ENCODE results near the gene ZNF335. TPM values are rescaled to one million over a fixed set of nuclear protein-coding genes. Genes with fewer than 3 reads are reported as not detected.

ZNF335 gene
- total and polyA plus RNA-seq, 12 donors, result 4.9 to 13.1 (median 7.3) TPM

- ATAC-seq (peak in 5 of 8 donors; percentile 32 to 57 (median 44)), DNase-seq (no peak)
- 9 to 11% methylated on average over 74 of the region's 74 CpGs for WGBS, 2 donors
- peak overlapping the region in 5 of 10 donors; percentile 4 to 42 (median 16) for H3K4me3 ChIP-seq
- intact Hi-C loops (cut with DNase I), result loop anchor here in 1 of 10 donors (10.0 kb wide), 1 partner anchor 334 kb away; no protein-coding TSS in a partner anchor
- no peaks in the 10 kb centered on the region for H3K9me3 ChIP-seq
- H3K27ac ChIP-seq, result peak overlapping the region in 1 of 10 donors; percentile 76
- peaks cover 0 to 80% (median 9%) of the 10 kb centered on the region in 9 donors for H3K4me1 ChIP-seq
- peaks cover 24 to 100% (median 83%) of the 10 kb centered on the region in 7 donors for H3K27me3 ChIP-seq
- H3K36me3 ChIP-seq, result no peaks in the 10 kb centered on the region
- TF ChIP-seq CTCF (IDR thresholded peaks at IDR 0.05), result no peak
Observed at GRCh38 chr20:46010491-46011391, 38.7 kb upstream of the ZNF335 start.

GRCh38 chr20:46009816-46010215 is 37.8 kb upstream of the ZNF335 start:
- intact Hi-C loops (cut with DNase I), result loop anchor here in 2 of 10 donors (5.0 to 10.0 kb wide), 2 partner anchors 335 to 953 kb away; no protein-coding TSS in a partner anchor
- Histone ChIP-seq H3K36me3 (no peaks in the 10 kb centered on the region), H3K9me3 (no peaks in the 10 kb centered on the region), H3K27ac (peak overlapping the region in 1 of 10 donors; percentile 76), H3K4me1 (peaks cover 0 to 88% (median 9%) of the 10 kb centered on the region in 9 donors), H3K27me3 (peaks cover 24 to 100% (median 86%) of the 10 kb centered on the region in 7 donors), H3K4me3 (peak overlapping the region in 1 of 10 donors; percentile 42)
- DNase-seq (no peak), ATAC-seq (no peak)
- 28 to 29% methylated on average over 20 of the region's 20 CpGs for WGBS, 2 donors
- TF ChIP-seq CTCF (IDR thresholded peaks at IDR 0.05), result no peak

GRCh38 chr20:46007671-46008070 is 35.7 kb upstream of the ZNF335 start:
- H3K4me1 ChIP-seq, result peaks cover 0 to 91% (median 2%) of the 10 kb centered on the region in 9 donors
- ATAC-seq, result no peak
- H3K4me3 ChIP-seq, result no peak overlapping the region
- no peak for TF ChIP-seq CTCF (IDR thresholded peaks at IDR 0.05)
- intact Hi-C loops (cut with DNase I), result loop anchor here in 1 of 10 donors (5.0 kb wide), 1 partner anchor 950 kb away; no protein-coding TSS in a partner anchor
- no peaks in the 10 kb centered on the region for H3K36me3 ChIP-seq
- H3K9me3 ChIP-seq, result no peaks in the 10 kb centered on the region
- H3K27ac ChIP-seq, result no peak overlapping the region
- peaks cover 12 to 99% (median 79%) of the 10 kb centered on the region in 7 donors for H3K27me3 ChIP-seq
- 83 to 85% methylated on average over 4 of the region's 4 CpGs for WGBS, 2 donors
- DNase-seq, result no peak

- WGBS, 2 donors, result 85 to 92% methylated on average over 11 of the region's 11 CpGs
- peaks cover 0 to 86% (median 2%) of the 10 kb centered on the region in 9 donors for H3K4me1 ChIP-seq
- peaks cover 12 to 99% (median 74%) of the 10 kb centered on the region in 7 donors for H3K27me3 ChIP-seq
- no peak for TF ChIP-seq CTCF (IDR thresholded peaks at IDR 0.05)
- no peak overlapping the region for H3K4me3 ChIP-seq
- no peaks in the 10 kb centered on the region for H3K36me3 ChIP-seq
- no peak overlapping the region for H3K27ac ChIP-seq
- intact Hi-C loops (cut with DNase I), result loop anchor here in 1 of 10 donors (5.0 kb wide), 1 partner anchor 950 kb away; no protein-coding TSS in a partner anchor
- ATAC-seq (no peak), DNase-seq (no peak)
- H3K9me3 ChIP-seq, result no peaks in the 10 kb centered on the region
Observed at GRCh38 chr20:46006964-46007363, 35.0 kb upstream of the ZNF335 start.

All from heart right ventricle (tissue), 16 donors.